Frontal cortex (tissue), 4 donors: ENCODE measurements around the gene PMM1. TPM values are rescaled to one million over a fixed set of nuclear protein-coding genes. Genes with fewer than 3 reads are reported as not detected.

Experiments
- DNase-seq, 2 donors: peaks; one replicate each; pipeline ENCODE4 v3.0.0; 2012; ENCODE audit warnings: low spot score in 2 of 2
- FAIRE-seq: peaks from 2 replicates; lab custom pipeline; 2012; peaks lifted over from hg19 to GRCh38; lab: Jason Lieb, UNC
- total RNA-seq: library from RNA; depleted of rRNA; stranded (reverse); fragments of >200 nt; gene quantifications from one replicate; pipeline ENCODE4 v1.2.3, GENCODE V29; 2014
- donor health status: control.
- donor health status: control.
- donor health status: control.

PMM1 gene
- total RNA-seq, 1 donor from 2014 or later, result 16.3 TPM

- no peak for DNase-seq
- FAIRE-seq, result no peak
Observed at GRCh38 chr22:41541484-41541883, 48.2 kb downstream of the PMM1 start.

GRCh38 chr22:41540365-41540764, 49.3 kb downstream of the PMM1 start:
- DNase-seq (no peak), FAIRE-seq (no peak)

- FAIRE-seq, result no peak
- no peak for DNase-seq
Observed at GRCh38 chr22:41540006-41540315, 49.7 kb downstream of the PMM1 start.

DNA sequence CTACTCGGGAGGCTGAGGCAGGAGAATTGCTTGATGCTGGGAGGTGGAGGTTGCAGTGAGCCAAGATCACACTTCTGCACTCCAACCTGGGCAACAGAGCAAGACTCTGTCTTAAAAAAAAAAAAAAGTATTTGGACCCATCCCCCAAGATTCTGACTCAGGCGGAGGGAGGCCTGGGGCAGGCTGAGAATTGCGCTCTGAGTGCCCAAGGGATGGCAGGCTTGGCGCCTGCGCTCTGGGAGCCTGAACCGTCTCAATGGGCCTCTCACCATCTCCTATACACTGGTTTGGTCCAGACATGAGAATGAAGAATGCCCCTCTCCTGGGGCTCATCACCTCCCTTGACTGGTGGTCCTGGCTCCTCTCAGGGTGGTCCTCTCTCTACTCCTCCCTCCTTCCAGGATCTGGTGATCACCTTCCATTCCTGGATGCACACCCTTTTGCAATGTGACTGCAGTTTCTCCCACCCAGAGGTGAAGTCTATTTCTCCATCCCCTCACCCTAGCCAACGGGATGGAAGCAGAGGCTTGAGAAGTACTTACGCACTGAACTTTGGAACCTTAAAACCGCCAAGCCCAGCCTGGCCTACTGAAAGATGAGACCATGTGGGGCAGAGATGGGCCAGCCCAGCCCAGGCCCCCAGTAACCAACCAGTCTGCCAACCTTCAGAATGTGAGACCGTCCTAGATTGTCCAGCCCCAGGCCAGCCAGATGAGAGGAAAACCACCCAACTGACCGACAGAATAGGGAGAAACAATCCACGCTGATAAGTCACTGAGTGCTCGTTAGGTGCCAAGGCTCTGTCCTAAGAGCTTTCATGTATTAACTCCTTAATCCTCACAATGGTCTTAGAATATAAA, 50.3 kb downstream of the PMM1 start:
- no peak for FAIRE-seq
- DNase-seq, result no peak

DNA sequence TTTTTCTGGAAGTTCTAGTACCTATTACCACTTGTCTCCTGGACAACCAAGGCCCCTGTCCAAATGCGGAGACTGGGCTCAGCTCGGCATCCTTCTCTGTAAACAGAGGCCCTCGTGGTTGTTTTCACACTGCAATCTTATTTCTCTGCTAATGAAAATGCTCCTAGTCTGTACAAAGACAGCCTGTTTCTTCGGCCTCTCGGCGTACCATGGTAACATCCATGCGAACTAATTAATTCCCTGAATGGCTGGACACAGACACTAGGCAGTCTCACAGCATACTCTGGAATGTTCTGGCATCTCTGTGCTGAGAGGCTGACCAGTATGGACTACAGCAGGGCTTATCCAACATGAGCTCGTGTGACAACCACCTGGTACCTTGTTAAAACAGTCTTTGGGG, 51.1 kb downstream of the PMM1 start:
- FAIRE-seq (no peak), DNase-seq (peak in 1 of 2 donors; percentile 55)

- no peak for FAIRE-seq
- no peak for DNase-seq
Observed at GRCh38 chr22:41537203-41537602, 52.4 kb downstream of the PMM1 start.

DNA sequence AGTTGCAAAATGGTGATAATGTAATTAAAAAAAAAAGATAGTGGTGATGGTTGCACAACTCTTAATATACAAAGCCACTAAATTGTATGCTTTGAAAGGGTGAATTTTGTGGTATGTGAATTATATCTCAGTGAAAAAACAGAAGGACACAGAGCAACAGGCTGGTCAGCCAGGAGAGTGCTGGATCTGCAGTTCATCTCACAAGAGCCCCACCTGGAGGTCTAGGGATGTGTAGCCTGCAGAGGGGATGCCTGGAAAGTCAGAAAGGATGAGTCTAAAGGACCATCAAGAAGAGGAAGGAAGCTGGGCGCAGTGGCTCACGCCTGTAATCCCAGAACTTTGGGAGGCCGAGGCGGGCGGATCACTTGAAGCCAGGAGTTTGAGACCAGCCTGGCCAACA, 54.4 kb downstream of the PMM1 start:
- no peak for FAIRE-seq
- no peak for DNase-seq

- no peak for FAIRE-seq
- DNase-seq, result no peak
Observed at GRCh38 chr22:41534219-41534618, 55.4 kb downstream of the PMM1 start.

DNA sequence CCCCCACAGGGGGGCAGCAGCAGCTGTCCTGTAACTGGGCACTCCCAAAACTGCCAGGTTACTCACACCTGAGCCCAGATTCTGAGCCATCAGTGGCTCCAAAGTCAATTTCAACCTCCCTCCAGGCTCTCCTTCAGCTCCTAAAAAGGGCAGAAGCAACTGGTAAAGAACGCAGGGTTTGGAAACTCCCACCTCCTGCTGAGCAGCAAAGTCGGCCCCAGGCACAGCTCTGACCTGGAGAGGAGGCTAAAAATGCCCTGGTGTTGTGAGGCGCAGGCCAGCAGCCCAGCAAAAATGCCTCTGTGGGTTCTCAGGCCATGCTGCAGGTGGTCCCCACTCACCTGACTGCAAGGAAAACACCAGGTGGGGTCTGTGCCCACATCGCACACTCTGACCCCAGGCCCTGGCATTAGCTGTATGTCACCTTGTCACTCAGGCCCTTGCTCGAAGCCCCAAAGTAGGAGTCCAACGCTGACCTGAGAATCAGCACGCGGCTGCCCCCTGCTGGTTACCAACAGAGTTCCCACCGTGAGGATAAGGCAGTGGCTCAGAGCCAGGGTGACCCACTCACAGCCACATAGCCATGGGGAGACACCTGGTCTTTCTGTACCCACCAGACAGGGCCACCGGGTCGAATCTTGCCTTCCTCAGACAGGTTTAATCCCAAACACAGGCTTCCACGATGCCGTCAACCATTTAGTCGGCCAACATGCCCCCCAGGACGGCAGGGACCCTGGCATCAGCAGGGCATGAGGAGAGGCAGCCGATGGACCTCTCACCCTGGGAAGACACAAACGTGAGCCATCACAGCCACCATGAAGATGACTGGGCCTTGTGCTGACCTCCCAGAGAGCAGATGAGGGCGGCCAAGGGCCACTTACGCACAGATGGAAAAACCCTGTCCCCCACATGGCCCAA, 56.5 kb downstream of the PMM1 start:
- no peak for FAIRE-seq

GRCh38 chr22:41531715-41532477, 57.7 kb downstream of the PMM1 start:
- DNase-seq, result no peak
- FAIRE-seq, result no peak

More for the DNA sequence above, 56.5 kb downstream of the PMM1 start:
- peak in 1 of 2 donors; percentile 74 for DNase-seq

DNA sequence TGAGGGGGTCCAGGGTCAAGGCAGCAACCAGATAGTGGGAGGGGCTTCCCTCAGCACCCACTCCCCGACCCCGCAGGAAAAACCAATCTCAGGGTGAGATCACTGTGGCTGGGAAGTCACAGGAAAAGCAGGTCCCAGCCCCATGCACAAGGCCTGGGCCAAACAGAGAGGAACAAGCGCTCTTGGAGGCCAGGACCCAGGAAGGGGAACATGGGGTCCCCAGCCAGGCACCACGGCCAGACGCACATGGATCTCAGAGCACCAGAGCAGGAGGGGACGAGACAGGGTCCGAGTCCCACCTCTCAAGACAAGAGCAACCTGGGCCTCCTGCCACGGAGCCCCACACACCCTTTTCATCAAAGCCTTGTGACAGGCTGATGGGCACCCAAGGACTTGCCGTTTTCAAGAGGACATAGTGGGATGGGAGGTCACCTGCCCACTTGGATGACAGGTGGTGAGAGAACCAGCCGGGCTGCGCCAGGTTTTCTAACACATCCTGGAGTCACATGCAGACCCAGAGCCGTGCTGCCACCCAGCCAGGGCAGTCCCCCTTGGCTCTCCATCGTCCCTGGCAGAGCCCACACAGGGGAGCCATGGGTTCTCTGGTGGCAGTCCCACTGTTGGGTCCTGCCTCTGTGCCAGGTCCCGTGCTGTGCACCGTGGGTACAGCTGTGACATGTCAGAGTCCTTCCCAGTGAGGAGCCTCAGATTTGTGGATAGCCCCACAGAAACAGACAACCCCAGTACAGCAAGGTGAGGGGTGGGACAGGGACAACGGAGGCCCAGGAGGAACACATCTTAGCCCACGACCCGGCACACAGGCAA, 58.5 kb downstream of the PMM1 start:
- FAIRE-seq, result no peak
- DNase-seq, result no peak

DNA sequence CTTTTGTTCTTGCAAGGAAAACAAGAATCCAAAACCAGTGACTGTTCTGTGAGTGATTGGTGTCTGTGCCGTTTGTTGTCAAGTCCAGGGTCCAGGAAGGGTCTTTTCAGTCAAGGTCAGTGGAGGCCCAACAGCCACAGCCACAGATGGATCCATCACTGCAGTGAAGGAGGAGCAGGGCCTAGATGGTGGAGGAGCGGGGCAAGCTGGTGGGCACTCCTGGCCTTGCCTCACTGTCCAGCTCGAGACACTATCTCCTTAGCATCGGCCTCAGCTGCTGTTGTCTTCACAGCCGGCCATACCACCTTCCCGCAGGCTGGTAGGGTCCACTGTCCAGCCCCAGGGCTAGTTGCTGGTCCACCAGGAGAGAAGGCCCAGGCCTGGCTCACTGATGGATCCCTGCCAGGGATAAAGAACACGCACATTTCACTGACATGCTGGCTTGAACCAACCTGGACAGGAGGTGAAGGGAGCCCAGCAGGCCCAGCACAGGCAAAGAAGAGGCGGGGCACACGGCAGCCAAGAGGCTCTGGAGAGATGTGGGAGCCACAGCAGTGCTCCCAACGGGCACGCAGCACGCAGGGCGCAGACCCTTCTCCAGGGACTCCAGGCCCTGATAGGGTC, 60.6 kb downstream of the PMM1 start:
- FAIRE-seq (no peak), DNase-seq (no peak)

- DNase-seq (no peak), FAIRE-seq (no peak)
Observed at GRCh38 chr22:41528132-41528766, 61.4 kb downstream of the PMM1 start.

Other genes with a start within 250 kb of the PMM1 start
- gene TEF, start 207.9 kb downstream of the PMM1 start, total RNA-seq, result 7.3 TPM
- 10.2 TPM for gene TOB2, start 143.0 kb downstream of the PMM1 start, total RNA-seq
- gene PHF5A, start 121.1 kb downstream of the PMM1 start, total RNA-seq, result 53.0 TPM
- gene ACO2, start 120.7 kb downstream of the PMM1 start, total RNA-seq, result 72.2 TPM
- gene POLR3H, start 45.4 kb downstream of the PMM1 start, total RNA-seq, result 24.1 TPM
- 8.6 TPM for gene CSDC2, start 28.8 kb downstream of the PMM1 start, total RNA-seq
- 17.9 TPM for gene DESI1, start 31.2 kb upstream of the PMM1 start, total RNA-seq
- 259 TPM for gene XRCC6, start 31.5 kb upstream of the PMM1 start, total RNA-seq
- 74.6 TPM for gene SNU13, start 99.0 kb upstream of the PMM1 start, total RNA-seq
- gene MEI1, start 109.7 kb upstream of the PMM1 start, total RNA-seq, result 0.41 TPM
- 14.3 TPM for gene CCDC134, start 210.8 kb upstream of the PMM1 start, total RNA-seq
- 56.3 TPM for gene SREBF2, start 243.3 kb upstream of the PMM1 start, total RNA-seq